HEK293 (cell line): ENCODE results near the gene THSD7B.

Source experiments
- CTCF ChIA-PET: fragments of 350-600 bp; formaldehyde crosslinking; extraction: SDS; loops from one replicate; lab custom pipeline; 2021; ENCODE audit warnings: antibody characterized with exemption; lab: Yijun Ruan, JAX
- POLR2A ChIA-PET: fragments of 300-600 bp; formaldehyde crosslinking; extraction: SDS; loops from one replicate; lab custom pipeline; 2020; ENCODE audit warnings: antibody characterized with exemption, inconsistent platforms; lab: Yijun Ruan, JAX
- H3K27ac ChIP-seq: fragments of 200-500 bp; sonication (Bioruptor generic); 2 replicates; pipeline ENCODE4 v1.5.1; 2014; ENCODE audit warnings: low read depth, low read length, control low read depth, inconsistent platforms; ENCODE audit errors: extremely low read depth
- H3K36me3 ChIP-seq, 2 experiments: fragments of 200-500 bp in 1 of 2; sonication (Bioruptor generic) in 1 of 2; 1 replicate in 1 of 2; 2 replicates in 1 of 2; pipeline ENCODE4 v1.5.1; 2014 to 2017; ENCODE audit warnings: inconsistent platforms in 2 of 2, low read length in 2 of 2; ENCODE audit not compliant: control insufficient read depth in 2 of 2, insufficient read depth in 1 of 2
- H3K4me1 ChIP-seq: fragments of 200-500 bp; sonication (Bioruptor generic); 2 replicates; pipeline ENCODE4 v1.5.1; 2014; ENCODE audit warnings: mild to moderate bottlenecking, low read length, inconsistent platforms; ENCODE audit not compliant: control insufficient read depth, insufficient read depth
- H3K4me3 ChIP-seq: 2 replicates; pipeline ENCODE4 v1.5.1; 2011; ENCODE audit warnings: low read depth, mild to moderate bottlenecking, control low read depth, low read length, moderate library complexity
- H3K9me3 ChIP-seq: fragments of 200-500 bp; sonication (Bioruptor generic); 2 replicates; pipeline ENCODE4 v1.5.1; 2014; ENCODE audit warnings: low read depth, low read length, inconsistent platforms; ENCODE audit not compliant: control insufficient read depth, insufficient read depth
- ATF2 ChIP-seq: fragments of 450-650 bp; formaldehyde crosslinking; IDR thresholded peaks from 2 replicates; pipeline ENCODE4 v1.5.1; 2016; ENCODE audit warnings: missing biosample characterization, missing genetic modification characterization, low read depth
- BCL6B ChIP-seq: fragments of 450-650 bp; formaldehyde crosslinking; IDR thresholded peaks from 2 replicates; pipeline ENCODE4 v1.5.1; 2017; ENCODE audit warnings: missing biosample characterization, missing genetic modification characterization
- GLI4 ChIP-seq: fragments of 450-650 bp; formaldehyde crosslinking; IDR thresholded peaks from 2 replicates; pipeline ENCODE4 v1.5.1; 2016; ENCODE audit warnings: missing biosample characterization, missing genetic modification characterization
- HOXA7 ChIP-seq: sonication (generic); formaldehyde crosslinking; IDR thresholded peaks from 2 replicates; pipeline ENCODE4 v1.8.1; 2022; ENCODE audit warnings: missing genetic modification reagents, borderline replicate concordance
- HOXD13 ChIP-seq: sonication (generic); formaldehyde crosslinking; IDR thresholded peaks from 2 replicates; pipeline ENCODE4 v1.8.0; 2022; ENCODE audit warnings: missing genetic modification reagents, borderline replicate concordance
- KLF10 ChIP-seq: fragments of 450-650 bp; IDR thresholded peaks from 2 replicates; pipeline ENCODE4 v1.5.1; 2018; ENCODE audit warnings: missing biosample characterization, mild to moderate bottlenecking, missing genetic modification characterization
- KLF8 ChIP-seq: fragments of 450-650 bp; formaldehyde crosslinking; IDR thresholded peaks from 2 replicates; pipeline ENCODE4 v1.5.1; 2016; ENCODE audit warnings: missing biosample characterization, missing genetic modification characterization
- RBAK ChIP-seq: fragments of 450-650 bp; formaldehyde crosslinking; IDR thresholded peaks from 2 replicates; pipeline ENCODE4 v1.5.1; 2016; ENCODE audit warnings: missing biosample characterization, missing genetic modification characterization
- SCRT1 ChIP-seq: fragments of 450-650 bp; formaldehyde crosslinking; IDR thresholded peaks from 2 replicates; pipeline ENCODE4 v1.5.1; 2016; ENCODE audit warnings: missing biosample characterization, missing genetic modification characterization, borderline replicate concordance
- SCRT2 ChIP-seq: fragments of 450-650 bp; formaldehyde crosslinking; IDR thresholded peaks from 2 replicates; pipeline ENCODE4 v1.5.1; 2016; ENCODE audit warnings: missing biosample characterization, missing genetic modification characterization
- SETDB1 ChIP-seq: IDR thresholded peaks from one replicate; pipeline ENCODE4 v1.6.1; 2017; ENCODE audit warnings: mild to moderate bottlenecking, low read length, moderate library complexity, mixed read lengths; ENCODE audit not compliant: insufficient read length
- YY2 ChIP-seq: fragments of 450-650 bp; formaldehyde crosslinking; IDR thresholded peaks from 2 replicates; pipeline ENCODE4 v1.5.1; 2016; ENCODE audit warnings: missing biosample characterization, missing genetic modification characterization
- ZNF112 ChIP-seq: fragments of 450-650 bp; formaldehyde crosslinking; IDR thresholded peaks from 2 replicates; pipeline ENCODE4 v1.5.0; 2017; ENCODE audit warnings: missing biosample characterization, missing genetic modification characterization
- ZNF133 ChIP-seq: fragments of 450-650 bp; formaldehyde crosslinking; IDR thresholded peaks from 2 replicates; pipeline ENCODE4 v1.5.1; 2016; ENCODE audit warnings: missing biosample characterization, missing genetic modification characterization
- ZNF202 ChIP-seq: fragments of 450-650 bp; formaldehyde crosslinking; IDR thresholded peaks from 2 replicates; pipeline ENCODE4 v1.5.1; 2016; ENCODE audit warnings: missing biosample characterization, missing genetic modification characterization, borderline replicate concordance
- ZNF221 ChIP-seq: fragments of 450-650 bp; formaldehyde crosslinking; IDR thresholded peaks from 2 replicates; pipeline ENCODE4 v1.5.1; 2017; ENCODE audit warnings: missing biosample characterization, missing genetic modification characterization, borderline replicate concordance
- ZNF239 ChIP-seq: fragments of 450-650 bp; formaldehyde crosslinking; IDR thresholded peaks from 2 replicates; pipeline ENCODE4 v1.5.1; 2016; ENCODE audit warnings: missing biosample characterization, missing genetic modification characterization
- ZNF335 ChIP-seq: fragments of 450-650 bp; formaldehyde crosslinking; conservative IDR thresholded peaks from 2 replicates; pipeline ENCODE4 v1.5.1; 2016; ENCODE audit warnings: missing biosample characterization, missing genetic modification characterization
- ZNF37A ChIP-seq: fragments of 450-650 bp; IDR thresholded peaks from 2 replicates; pipeline ENCODE4 v1.5.1; 2018; ENCODE audit warnings: missing biosample characterization, missing genetic modification characterization
- ZNF558 ChIP-seq: fragments of 450-650 bp; formaldehyde crosslinking; IDR thresholded peaks from 2 replicates; pipeline ENCODE4 v1.5.1; 2016; ENCODE audit warnings: missing biosample characterization, missing genetic modification characterization
- ZNF639 ChIP-seq: fragments of 450-650 bp; formaldehyde crosslinking; IDR thresholded peaks from 2 replicates; pipeline ENCODE4 v1.5.1; 2016; ENCODE audit warnings: missing biosample characterization, missing genetic modification characterization
- ZNF768 ChIP-seq: fragments of 450-650 bp; formaldehyde crosslinking; IDR thresholded peaks from 2 replicates; pipeline ENCODE4 v1.5.1; 2018; ENCODE audit warnings: missing biosample characterization, mild to moderate bottlenecking, missing genetic modification characterization
- ZNF843 ChIP-seq: fragments of 450-650 bp; formaldehyde crosslinking; IDR thresholded peaks from 2 replicates; pipeline ENCODE4 v1.5.1; 2016; ENCODE audit warnings: missing biosample characterization, missing genetic modification characterization
- ZSCAN23 ChIP-seq: fragments of 450-650 bp; formaldehyde crosslinking; IDR thresholded peaks from 2 replicates; pipeline ENCODE4 v1.5.1; 2016; ENCODE audit warnings: missing biosample characterization, missing genetic modification characterization

THSD7B gene

GRCh38 chr2:136764452-136765255 lies 691 bp upstream of the THSD7B start:
- POLR2A ChIA-PET = no interaction called here
- TF ChIP-seq BCL6B (tag by site-specific recombination) = no peak
- no peak for TF ChIP-seq ZNF37A (tag by site-specific recombination)
- TF ChIP-seq ZNF335 (tag by site-specific recombination) = peak; percentile 26; the same call in 1 of the 2 replicates
- H3K9me3 ChIP-seq = no peaks in the 10 kb centered on the region

GRCh38 chr2:136766073-136766404 lies 694 bp downstream of the THSD7B start:
- Histone ChIP-seq H3K4me1 (no peaks in the 10 kb centered on the region; the same call in 1 of the 2 replicates), H3K27ac (no peak overlapping the region), H3K4me3 (no peak overlapping the region; the same call in 1 of the 2 replicates), H3K9me3 (no peaks in the 10 kb centered on the region), H3K36me3 (no peaks in the 10 kb centered on the region)
- ChIA-PET POLR2A (no interaction called here), CTCF (interaction anchor here (0.7 kb wide), 1 partner anchor 91 kb away, joined by 3 read pairs; no protein-coding TSS in a partner anchor)
- no peak for TF ChIP-seq YY2 (tag by site-specific recombination)
- TF ChIP-seq ZNF239 (tag by site-specific recombination) = no peak
- no peak for TF ChIP-seq RBAK (tag by site-specific recombination)
- TF ChIP-seq SCRT2 (tag by site-specific recombination) = 0 out of 2 replicates have a peak, but pooled peaks have one; percentile 21
- TF ChIP-seq ZNF112 (tag by site-specific recombination) = no peak

More at GRCh38 chr2:136764452-136765255, 691 bp upstream of the THSD7B start:
- Histone ChIP-seq H3K4me1 (no peaks in the 10 kb centered on the region; the same call in 1 of the 2 replicates), H3K4me3 (peak overlapping the region; percentile 38), H3K36me3 (no peaks in the 10 kb centered on the region), H3K27ac (no peak overlapping the region)
- CTCF ChIA-PET = no interaction called here

- POLR2A ChIA-PET = no interaction called here
- TF ChIP-seq ZNF843 (tag by site-specific recombination) (no peak), KLF10 (tag by site-specific recombination) (no peak), KLF8 (tag by site-specific recombination) (no peak)
- CTCF ChIA-PET = no interaction called here
- Histone ChIP-seq H3K4me1 (no peaks in the 10 kb centered on the region; the same call in 1 of the 2 replicates), H3K27ac (no peak overlapping the region), H3K9me3 (no peaks in the 10 kb centered on the region), H3K4me3 (no peak overlapping the region), H3K36me3 (no peaks in the 10 kb centered on the region)
Measured at GRCh38 chr2:136767030-136767429, 1.7 kb downstream of the THSD7B start.

GRCh38 chr2:136769871-136770270 lies 4.5 kb downstream of the THSD7B start:
- H3K4me3 ChIP-seq = no peak overlapping the region
- H3K36me3 ChIP-seq = no peaks in the 10 kb centered on the region
- H3K27ac ChIP-seq = no peak overlapping the region
- no peaks in the 10 kb centered on the region for H3K9me3 ChIP-seq
- ChIA-PET POLR2A (no interaction called here), CTCF (no interaction called here)
- H3K4me1 ChIP-seq = no peaks in the 10 kb centered on the region; the same call in 1 of the 2 replicates
- TF ChIP-seq ATF2 (no peak), ZNF221 (no peak), ZNF639 (no peak), SCRT1 (no peak), HOXA7 (CRISPR knock-in tag) (no peak), ZSCAN23 (tag by site-specific recombination) (no peak), ZNF202 (no peak), ZNF768 (tag by site-specific recombination) (no peak), ZNF558 (tag by site-specific recombination) (no peak), GLI4 (no peak), SETDB1 (no peak), ZNF133 (tag by site-specific recombination) (no peak), HOXD13 (CRISPR knock-in tag) (no peak)
